HG03097 (cell line): ENCODE data around the gene GPD1L.

Experiments used
- ATAC-seq: cut with Tn5 transposase; IDR thresholded peaks from one replicate; pipeline ENCODE4 v1.9.1; 2021; ENCODE audit not compliant: unreplicated experiment, low FRiP score

GPD1L gene

GRCh38 chr3:32217339-32217738 lies 110.9 kb downstream of the GPD1L start:
- ATAC-seq = no peak
